NCI-H2107 treated with DMSO at 0.1 percent for 48 hours (cell line): ENCODE results near the gene HOXA4.
A peak's percentile ranks its signal among the peaks of the same experiment; 100 is the strongest.

Experiments used
- DNase-seq: peaks from one replicate; lab custom pipeline; 2025; ENCODE audit not compliant: unreplicated experiment; lab: John Stamatoyannopoulos, UW

The HOXA4 gene

GRCh38 chr7:27169658-27170425, 39.3 kb upstream of the HOXA4 start:
- DNase-seq, result no peak

DNA sequence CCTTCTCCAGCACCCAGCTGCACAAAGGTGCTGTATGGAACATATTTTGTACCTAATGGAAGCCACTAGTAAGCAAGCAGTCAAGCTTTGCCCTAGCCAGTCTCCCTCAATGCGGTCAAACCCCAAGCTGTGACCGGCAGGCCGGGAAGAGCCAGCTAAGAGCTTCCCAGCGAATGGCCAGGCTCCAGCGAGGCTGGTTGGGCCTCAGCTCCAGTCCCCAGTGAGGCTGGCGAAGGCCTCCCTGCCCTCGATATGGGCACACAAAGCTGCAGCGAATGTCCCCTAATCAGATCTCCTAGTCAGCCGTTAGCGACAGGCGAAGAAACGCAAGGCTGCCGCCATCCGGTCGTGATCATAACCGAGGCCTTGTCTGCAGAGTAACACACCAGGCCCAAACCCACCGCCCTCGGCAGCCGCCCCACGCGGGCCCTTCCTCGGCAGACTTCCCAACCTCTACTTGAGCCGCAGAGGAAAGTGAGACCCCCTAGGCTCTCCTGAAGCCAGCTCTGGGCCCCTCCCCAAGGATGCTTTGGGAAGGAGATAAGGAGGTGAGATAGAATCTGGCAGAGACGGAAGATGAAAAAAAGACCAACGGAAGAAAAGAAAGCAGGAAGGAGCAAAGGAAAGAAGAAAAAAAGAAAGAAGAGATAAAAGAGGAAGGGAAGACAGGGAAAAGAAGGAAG, 37.8 kb upstream of the HOXA4 start:
- no peak for DNase-seq

DNA sequence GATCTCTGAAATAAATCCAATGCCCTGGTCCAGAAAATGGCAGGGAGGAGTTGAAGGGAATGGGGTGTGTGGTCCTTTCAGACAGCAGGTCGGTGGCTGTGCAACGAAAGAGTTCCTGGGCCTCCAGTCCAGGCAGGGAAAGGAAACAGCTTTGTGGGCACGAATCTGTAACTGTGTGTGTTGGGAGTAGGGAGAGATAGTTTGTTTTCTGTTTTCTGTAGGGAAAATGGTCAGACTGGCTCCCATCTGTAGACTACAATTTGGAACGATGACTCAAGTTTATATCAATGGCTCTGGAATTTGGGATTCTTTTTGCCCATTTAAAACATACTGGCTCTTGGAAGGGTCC, 37.3 kb upstream of the HOXA4 start:
- no peak for DNase-seq

- no peak for DNase-seq
These were observed 36.3 kb upstream of the HOXA4 start for GRCh38 chr7:27166531-27167505.

DNA sequence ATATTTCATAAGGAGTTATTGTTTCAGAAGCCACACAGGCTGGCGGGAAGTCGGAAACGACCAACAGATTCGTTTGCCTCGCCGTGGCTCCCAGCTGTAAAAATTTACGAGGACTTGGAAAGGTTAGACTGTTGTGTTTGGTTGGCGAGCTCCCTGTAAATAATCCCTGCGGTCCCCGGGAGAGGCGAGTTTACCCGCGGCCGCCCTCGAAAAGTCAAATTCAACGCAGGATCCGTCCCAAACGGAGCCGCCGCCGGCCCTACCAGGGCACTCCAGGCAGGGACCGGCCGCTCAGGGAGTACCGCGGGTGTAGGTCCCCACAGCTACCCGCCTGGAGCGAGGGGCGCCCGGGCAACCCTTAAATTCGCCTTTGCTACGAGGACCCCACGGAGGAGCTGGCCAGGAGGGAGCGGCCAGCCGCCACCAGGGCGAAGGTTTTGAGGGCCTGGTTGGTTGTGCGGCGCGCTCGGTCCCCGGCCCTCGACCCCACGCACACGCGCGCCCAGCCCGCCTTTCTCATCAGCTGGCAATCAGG, 35.5 kb upstream of the HOXA4 start:
- no peak for DNase-seq

- DNase-seq, result no peak
These were observed 34.8 kb upstream of the HOXA4 start, which contains the start of gene HOXA9 for GRCh38 chr7:27165089-27165995. Gene HOXA9 (minus strand): TSS chr7:27165537. CDS start chr7:27165457, 80 bp downstream.

- DNase-seq, result no peak
These were observed 34.0 kb upstream of the HOXA4 start for GRCh38 chr7:27164367-27165088.

DNA sequence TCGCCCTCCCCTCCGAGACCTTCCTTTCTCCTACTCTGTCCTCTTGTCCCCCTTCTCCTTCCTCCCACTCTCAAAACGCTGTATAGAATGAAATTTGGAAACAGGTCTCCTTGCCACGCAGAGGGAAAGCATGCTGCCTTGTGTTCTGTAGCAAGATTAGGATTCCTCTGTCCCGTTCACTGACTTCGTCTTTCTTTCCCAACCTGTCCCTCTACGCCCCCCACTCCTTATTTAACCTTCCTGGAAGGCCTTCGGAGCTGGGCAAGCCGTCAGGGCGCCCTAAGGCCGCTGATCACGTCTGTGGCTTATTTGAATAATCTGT, 33.4 kb upstream of the HOXA4 start:
- DNase-seq, result no peak

DNA sequence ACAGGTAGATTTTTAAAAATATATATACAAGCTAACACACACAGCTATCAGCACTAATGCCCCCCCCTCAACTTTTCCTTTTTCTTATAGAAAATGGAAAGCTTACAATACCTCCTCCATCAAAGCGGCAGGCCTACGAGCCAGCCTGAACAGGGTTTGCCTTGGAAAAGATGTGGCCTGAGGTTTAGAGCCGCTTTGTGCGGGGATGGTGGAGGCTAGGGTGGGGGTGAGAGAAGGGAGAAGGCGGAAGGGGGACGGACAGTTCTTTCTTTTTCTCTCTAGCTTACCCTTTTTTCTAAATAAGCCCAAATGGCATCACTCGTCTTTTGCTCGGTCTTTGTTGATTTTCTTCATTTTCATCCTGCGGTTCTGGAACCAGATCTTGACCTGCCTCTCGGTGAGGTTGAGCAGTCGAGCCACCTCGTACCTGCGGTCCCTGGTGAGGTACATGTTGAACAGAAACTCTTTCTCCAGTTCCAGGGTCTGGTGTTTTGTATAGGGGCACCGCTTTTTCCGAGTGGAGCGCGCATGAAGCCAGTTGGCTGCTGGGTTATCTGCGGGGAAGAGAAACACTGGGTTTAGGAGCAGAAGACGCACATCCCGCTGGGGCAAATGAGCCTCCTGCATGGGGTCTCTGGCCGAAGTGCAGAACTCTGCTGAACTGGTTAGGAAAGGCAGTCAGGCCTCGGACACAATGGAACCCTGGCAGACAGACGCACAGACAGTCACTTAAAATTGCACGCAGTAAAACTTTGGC, 32.9 kb upstream of the HOXA4 start:
- DNase-seq, result no peak

GRCh38 chr7:27162561-27163287, 32.2 kb upstream of the HOXA4 start:
- no peak for DNase-seq

DNA sequence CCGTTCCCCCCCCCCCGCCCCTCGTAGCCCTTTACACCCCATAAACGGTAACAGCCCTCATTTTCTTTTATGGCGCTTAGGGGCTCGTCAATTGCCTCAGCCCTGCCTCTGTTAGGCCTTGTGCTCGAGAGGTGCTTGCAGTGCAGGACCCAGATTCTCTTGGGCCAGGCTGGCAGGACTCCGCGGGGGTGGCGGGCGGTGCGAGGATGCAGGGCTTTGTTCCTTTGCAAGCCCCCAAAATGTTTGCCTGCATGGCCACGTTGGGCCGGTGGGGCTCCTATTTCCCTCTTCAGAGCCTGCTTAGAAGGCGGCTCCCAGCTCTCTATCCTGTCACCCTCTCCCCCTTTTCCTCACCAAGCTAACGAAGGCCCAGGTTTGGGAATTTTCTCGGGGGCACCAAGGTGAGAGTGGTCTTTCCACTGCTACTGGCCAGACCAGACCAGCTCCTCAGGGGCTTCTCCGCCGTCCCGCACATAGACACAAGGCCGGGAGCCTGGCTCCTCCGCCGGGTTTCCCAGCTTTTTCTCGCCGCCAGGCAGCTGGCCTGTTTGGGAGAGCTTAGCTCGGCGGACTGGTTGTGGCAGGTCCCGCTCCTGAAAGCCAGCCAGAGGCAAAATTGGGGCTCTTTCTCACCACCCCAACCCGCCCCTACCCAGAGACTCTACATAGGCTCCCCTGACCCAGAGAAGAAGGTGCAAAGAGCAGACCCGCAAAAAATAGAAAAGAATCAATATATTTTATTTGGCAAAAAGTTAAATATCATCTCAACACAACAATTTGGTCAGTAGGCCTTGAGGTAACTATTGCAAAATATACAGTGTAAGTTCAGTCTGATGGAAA, 31.4 kb upstream of the HOXA4 start:
- no peak for DNase-seq

GRCh38 chr7:27161214-27161720, 30.7 kb upstream of the HOXA4 start:
- no peak for DNase-seq

GRCh38 chr7:27160546-27161213, 30.1 kb upstream of the HOXA4 start:
- peak; percentile 50 for DNase-seq

DNA sequence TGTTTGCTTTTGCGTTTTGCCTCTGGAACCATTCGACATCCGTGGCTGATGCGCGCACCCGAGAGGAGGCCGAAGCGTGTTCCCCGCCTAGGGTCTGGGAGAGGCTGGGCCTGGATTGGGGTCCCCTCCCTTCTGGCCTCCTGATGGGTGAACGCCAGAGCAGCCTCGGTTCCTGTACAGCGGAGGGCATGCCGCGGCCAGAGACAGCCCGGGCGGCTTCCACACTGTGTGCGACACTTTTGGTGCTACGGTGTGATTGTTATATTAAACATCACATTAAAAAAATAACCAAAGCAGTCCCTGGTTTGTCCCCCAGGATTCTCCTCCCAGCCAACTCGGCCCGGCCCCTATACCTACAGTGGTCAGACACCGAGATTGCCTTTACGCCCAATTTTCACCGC, 29.6 kb upstream of the HOXA4 start:
- no peak for DNase-seq

- no peak for DNase-seq
These were observed 28.9 kb upstream of the HOXA4 start for GRCh38 chr7:27159266-27160144.
